ENCODE data around the gene FGFBP2.

GRCh38 chr4:15986907-15987306 is 23.9 kb upstream of the FGFBP2 start:
- TF ChIP-seq CTCF (conservative IDR thresholded peaks at IDR 0.05) (no peak), EZH2 (IDR thresholded peaks at IDR 0.05; ENCODE audit: low read depth) (no peak)

Measured in PC-9 (cell line).